HCT116 (cell line): ENCODE data around the gene STK40. TPM values are rescaled to one million over a fixed set of nuclear protein-coding genes. Genes with fewer than 3 reads are reported as not detected.

Source experiments
- ATAC-seq: fragments of 200-7000 bp; cut with Tn5 transposase; 2 replicates; pipeline ENCODE4 v1.9.1; 2020; ENCODE audit warnings: mild to moderate bottlenecking, moderate library complexity
- BruUV-seq: library from RNA; stranded (reverse); fragments of 400-500 nt; replicated peaks from 2 replicates; lab custom pipeline; 2021; lab: Mats Ljungman, UMichigan
- CTCF ChIA-PET: fragments of 300-600 bp; sonication (Branson Sonifier 250); formaldehyde crosslinking; loops from one replicate; lab custom pipeline; 2021; ENCODE audit warnings: antibody characterized with exemption; lab: Charles Lee
- POLR2A ChIA-PET: fragments of 300-600, 350-600 bp; sonication (Branson Sonifier 250); formaldehyde crosslinking; loops from one replicate; lab custom pipeline; 2021; ENCODE audit warnings: antibody characterized with exemption; lab: Charles Lee
- RAD21 ChIA-PET, 2 experiments: fragments of 300-600 bp; sonication (Branson Sonifier 250); formaldehyde crosslinking; loops; one replicate each; lab custom pipeline; 2023; ENCODE audit warnings: low total read pairs in 2 of 2; ENCODE audit not compliant: uncharacterized antibody in 2 of 2, unreplicated experiment in 2 of 2, low non-redundant PET in 1 of 2; lab: Charles Lee
- DNase-seq: peaks from one replicate; pipeline ENCODE4 v3.0.0-alpha.2; 2010; ENCODE audit warnings: low read depth, low spot score
- H2AFZ ChIP-seq: fragments of 200-600 bp; shearing (Covaris generic), sonication (generic); 2 replicates; pipeline ENCODE4 v1.6.1; 2017; ENCODE audit warnings: low read depth, mixed run types, mixed read lengths, antibody characterized with exemption, low read length; ENCODE audit not compliant: poor library complexity, severe bottlenecking
- H3K27ac ChIP-seq: 2 replicates; pipeline ENCODE4 v1.5.1; 2012; ENCODE audit warnings: low read depth, low read length
- H3K27me3 ChIP-seq: fragments of 200-600 bp; sonication (generic); 2 replicates; pipeline ENCODE4 v1.6.1; 2016; ENCODE audit warnings: mixed run types, low read length, mixed read lengths; ENCODE audit not compliant: insufficient read depth
- H3K36me3 ChIP-seq, 2 experiments: fragments of 200-500 bp in 1 of 2; fragments of 200-600 bp in 1 of 2; sonication (Bioruptor generic) in 1 of 2; sonication (generic) in 1 of 2; 2 replicates each; pipeline versions ENCODE4 v1.5.1 to v1.6.1; 2014 to 2016; ENCODE audit warnings: low read length in 2 of 2, inconsistent platforms in 1 of 2, mixed read lengths in 1 of 2, mixed run types in 1 of 2; ENCODE audit not compliant: insufficient read depth in 2 of 2, control insufficient read depth in 1 of 2
- H3K4me1 ChIP-seq, 2 experiments: fragments of 200-600 bp in 1 of 2; sonication (generic) in 1 of 2; 2 replicates each; pipeline versions ENCODE4 v1.5.1 to v1.6.1; 2012 to 2017; ENCODE audit warnings: low read length in 2 of 2, inconsistent platforms in 1 of 2, mild to moderate bottlenecking in 1 of 2, mixed read lengths in 1 of 2, mixed run types in 1 of 2, moderate library complexity in 1 of 2; ENCODE audit not compliant: insufficient read depth in 2 of 2, control insufficient read depth in 1 of 2
- H3K4me2 ChIP-seq: fragments of 200-600 bp; sonication (generic); 2 replicates; pipeline ENCODE4 v1.6.1; 2017; ENCODE audit warnings: mixed run types, low read length, mixed read lengths
- H3K4me3 ChIP-seq, 2 experiments: fragments of 200-600 bp in 1 of 2; sonication (generic) in 1 of 2; replicated peaks in 1 of 2; 2 replicates each; pipeline ENCODE4 v1.5.1; 2011 to 2016; ENCODE audit warnings: low read length in 2 of 2, control low read depth in 1 of 2, low read depth in 1 of 2, mild to moderate bottlenecking in 1 of 2, mixed read lengths in 1 of 2, mixed run types in 1 of 2
- H3K79me2 ChIP-seq: fragments of 200-600 bp; sonication (generic); 2 replicates; pipeline ENCODE4 v1.6.1; 2017; ENCODE audit warnings: mild to moderate bottlenecking, mixed run types, low read length, moderate library complexity, mixed read lengths; ENCODE audit not compliant: insufficient read depth
- H3K9ac ChIP-seq: fragments of 200-600 bp; sonication (generic); 2 replicates; pipeline ENCODE4 v1.6.1; 2016; ENCODE audit warnings: low read length, mixed read lengths
- H3K9me2 ChIP-seq: fragments of 200-600 bp; sonication (generic), shearing (Covaris generic); 2 replicates; pipeline ENCODE4 v1.6.1; 2017; ENCODE audit warnings: mixed run types, mild to moderate bottlenecking, moderate library complexity; ENCODE audit not compliant: insufficient read depth
- H3K9me3 ChIP-seq, 2 experiments: fragments of 200-500 bp in 1 of 2; fragments of 200-600 bp in 1 of 2; sonication (Bioruptor generic) in 1 of 2; sonication (generic) in 1 of 2; 2 replicates each; pipeline ENCODE4 v1.6.1; 2014 to 2017; ENCODE audit warnings: low read length in 2 of 2, mixed read lengths in 2 of 2, inconsistent platforms in 1 of 2, low read depth in 1 of 2, mild to moderate bottlenecking in 1 of 2, mixed run types in 1 of 2, moderate library complexity in 1 of 2; ENCODE audit not compliant: control insufficient read depth in 1 of 2, insufficient read depth in 1 of 2
- H4K20me1 ChIP-seq: fragments of 200-600 bp; sonication (generic), shearing (Covaris generic); 2 replicates; pipeline ENCODE4 v1.6.1; 2017; ENCODE audit warnings: mixed run types, mild to moderate bottlenecking, moderate library complexity; ENCODE audit not compliant: insufficient read depth
- CBX3 ChIP-seq: IDR thresholded peaks from 2 replicates; pipeline ENCODE4 v1.6.1; 2012; ENCODE audit warnings: low read depth
- CEBPB ChIP-seq: IDR thresholded peaks from 2 replicates; pipeline ENCODE4 v1.6.1; 2012; ENCODE audit warnings: low read depth
- CTCF ChIP-seq, 3 experiments: fragments of 200-600 bp in 1 of 3; sonication (generic) in 1 of 3; IDR thresholded peaks in 2 of 3; conservative IDR thresholded peaks in 1 of 3; 2 replicates each; pipeline ENCODE4 v1.5.1; 2012 to 2017; ENCODE audit warnings: low read depth in 2 of 3, low read length in 2 of 3, antibody characterized with exemption in 1 of 3, borderline replicate concordance in 1 of 3, control low read depth in 1 of 3, mild to moderate bottlenecking in 1 of 3, mixed read lengths in 1 of 3, mixed run types in 1 of 3, moderate library complexity in 1 of 3; ENCODE audit not compliant: insufficient read depth in 1 of 3
- EGR1 ChIP-seq: IDR thresholded peaks from 2 replicates; pipeline ENCODE4 v1.6.1; 2012; ENCODE audit warnings: low read depth
- EZH2 ChIP-seq: fragments of 200-600 bp; sonication (generic); IDR thresholded peaks from 2 replicates; pipeline ENCODE4 v1.6.1; 2017; ENCODE audit warnings: antibody characterized with exemption, mixed run types
- EZH2phosphoT487 ChIP-seq: fragments of 200-600 bp; IDR thresholded peaks from 2 replicates; pipeline ENCODE4 v1.6.1; 2018; ENCODE audit warnings: antibody characterized with exemption, borderline replicate concordance
- FOSL1 ChIP-seq: IDR thresholded peaks from 2 replicates; pipeline ENCODE4 v1.6.1; 2012; ENCODE audit warnings: low read depth
- SRF ChIP-seq: IDR thresholded peaks from 2 replicates; pipeline ENCODE4 v1.6.1; 2012; ENCODE audit warnings: low read depth
- ZBTB33 ChIP-seq: IDR thresholded peaks from 2 replicates; pipeline ENCODE4 v1.6.1; 2011; ENCODE audit warnings: mild to moderate bottlenecking, low read length, moderate library complexity; ENCODE audit not compliant: insufficient replicate concordance; ENCODE audit errors: extremely low read depth
- ZNF274 ChIP-seq: fragments of 200-500 bp; sonication (Bioruptor generic); IDR thresholded peaks from 2 replicates; pipeline ENCODE4 v1.6.1; 2014; ENCODE audit warnings: mild to moderate bottlenecking, low read depth, low read length, inconsistent platforms
- intact Hi-C: fragments of 100-400 bp; cut with micrococcal nuclease; formaldehyde crosslinking; loops from 2 replicates; pipeline ENCODE4 v1.10.0; 2022
- total RNA-seq: library from RNA; stranded (reverse); gene quantifications from one replicate; pipeline ENCODE4 v1.2.1, GENCODE V29; 2021; ENCODE audit not compliant: unreplicated experiment

The STK40 gene
- total RNA-seq, 1 experiment from 2014 or later = 33.9 TPM

- intact Hi-C loops = no loop called here
- H2AFZ ChIP-seq = no peak overlapping the region
- no peak for ATAC-seq
- no peaks in the 10 kb centered on the region for H3K36me3 ChIP-seq
- H3K4me1 ChIP-seq = peaks cover 16 to 21% of the 10 kb centered on the region in 2 experiments
- H3K9me3 ChIP-seq = no peaks in the 10 kb centered on the region
- BruUV-seq = no TSS peak
- H3K27me3 ChIP-seq = no peaks in the 10 kb centered on the region
- no peaks in the 10 kb centered on the region for H3K9me2 ChIP-seq
- ChIA-PET POLR2A (no interaction called here), RAD21 (no interaction called here), CTCF (no interaction called here)
- no peak overlapping the region for H3K27ac ChIP-seq
- no peaks in the 10 kb centered on the region for H4K20me1 ChIP-seq
- H3K9ac ChIP-seq = no peak overlapping the region
- H3K4me3 ChIP-seq = no peak overlapping the region
- H3K79me2 ChIP-seq = no peaks in the 10 kb centered on the region
- no peak for DNase-seq
- H3K4me2 ChIP-seq = no peak overlapping the region
- no peak for TF ChIP-seq ZNF274
- no peak for TF ChIP-seq ZBTB33
- no peak for TF ChIP-seq EGR1
- TF ChIP-seq EZH2 = no peak
- TF ChIP-seq EZH2phosphoT487 = no peak
- TF ChIP-seq FOSL1 = no peak
- no peak for TF ChIP-seq CTCF (IDR thresholded peaks at IDR 0.05 in 2 of 3, conservative IDR thresholded peaks at IDR 0.05 in 1 of 3; ENCODE audit: borderline replicate concordance in 1 of 3, insufficient read depth in 1 of 3, low read depth in 2 of 3, low read length in 2 of 3)
- no peak for TF ChIP-seq CBX3
- no peak for TF ChIP-seq CEBPB
- TF ChIP-seq SRF = no peak
Measured at GRCh38 chr1:36433102-36433501, 47.4 kb upstream of the STK40 start.
